VCaP (cell line): Measurements from ENCODE around the gene SLC25A1.

Experiments used
- H3K27ac ChIP-seq: fragments of 450-650 bp; 2 replicates; pipeline ENCODE4 v1.5.1; 2017
- CTCF ChIP-seq: fragments of 450-650 bp; conservative IDR thresholded peaks from 2 replicates; pipeline ENCODE4 v1.5.1; 2017; ENCODE audit warnings: mild to moderate bottlenecking, moderate library complexity

The SLC25A1 gene

GRCh38 chr22:19151329-19152191, 27.0 kb downstream of the SLC25A1 start:
- no peak for TF ChIP-seq CTCF
- H3K27ac ChIP-seq, result no peak overlapping the region

- H3K27ac ChIP-seq, result no peak overlapping the region
- TF ChIP-seq CTCF, result no peak
Observed at GRCh38 chr22:19150482-19151328, 27.8 kb downstream of the SLC25A1 start.

GRCh38 chr22:19149991-19150390, 28.5 kb downstream of the SLC25A1 start, which contains the start of gene GSC2:
GSC2 (minus strand) TSS chr22:19150292; CDS start chr22:19150283, 9 bp downstream.
- no peak within 1 kb of the TSS for H3K27ac ChIP-seq
- TF ChIP-seq CTCF, result no peak

GRCh38 chr22:19149047-19149883, 29.3 kb downstream of the SLC25A1 start:
- TF ChIP-seq CTCF, result no peak
- no peak overlapping the region for H3K27ac ChIP-seq

GRCh38 chr22:19148417-19149046, 30.0 kb downstream of the SLC25A1 start:
- H3K27ac ChIP-seq, result no peak overlapping the region

More at GRCh38 chr22:19148417-19149046, 30.0 kb downstream of the SLC25A1 start:
- no peak for TF ChIP-seq CTCF
